Kidney (tissue), 14 donors: ENCODE results near the gene C22orf31. TPM values are rescaled to one million over a fixed set of nuclear protein-coding genes. Genes with fewer than 3 reads are reported as not detected.

Experiments used
- DNase-seq, 5 donors: peaks; one replicate each; pipeline ENCODE4 v3.0.0-alpha.2; 2013 to 2020
- FAIRE-seq: peaks from 2 replicates; lab custom pipeline; 2012; peaks lifted over from hg19 to GRCh38; lab: Jason Lieb, UNC
- H3K27ac ChIP-seq, 2 donors: one replicate each; pipeline ENCODE4 v1.7.0; 2013; ENCODE audit warnings: low read depth in 2 of 2, low read length in 2 of 2, inconsistent platforms in 1 of 2
- H3K27me3 ChIP-seq: one replicate; pipeline ENCODE4 v1.7.1; 2013; ENCODE audit warnings: low read length, inconsistent platforms; ENCODE audit not compliant: control insufficient read depth, insufficient read depth
- H3K36me3 ChIP-seq, 3 donors: one replicate each; pipeline versions ENCODE4 v1.7.0 to v1.7.1; 2013; ENCODE audit warnings: low read length in 3 of 3, control low read depth in 1 of 3, inconsistent platforms in 1 of 3; ENCODE audit not compliant: insufficient read depth in 3 of 3, control insufficient read depth in 2 of 3
- H3K4me1 ChIP-seq, 3 donors: one replicate each; pipeline versions ENCODE4 v1.7.0 to v1.7.1; 2013; ENCODE audit warnings: low read length in 3 of 3, inconsistent platforms in 1 of 3, low read depth in 1 of 3; ENCODE audit not compliant: control insufficient read depth in 2 of 3, insufficient read depth in 2 of 3
- H3K4me3 ChIP-seq, 3 donors: one replicate each; pipeline versions ENCODE4 v1.7.0 to v1.8.1; 2013; ENCODE audit warnings: low read length in 3 of 3, control low read depth in 1 of 3, inconsistent platforms in 1 of 3
- H3K9ac ChIP-seq, 3 donors: one replicate each; pipeline versions ENCODE4 v1.7.0 to v1.7.1; 2013; ENCODE audit warnings: low read length in 3 of 3, control low read depth in 1 of 3, inconsistent platforms in 1 of 3
- H3K9me3 ChIP-seq, 3 donors: one replicate each; pipeline versions ENCODE4 v1.7.0 to v1.7.1; 2013; ENCODE audit warnings: low read length in 3 of 3, control low read depth in 1 of 3, inconsistent platforms in 1 of 3; ENCODE audit not compliant: control insufficient read depth in 2 of 3, insufficient read depth in 1 of 3
- intact Hi-C: fragments of 100-400 bp; cut with DNase I; formaldehyde crosslinking; loops from one replicate; pipeline ENCODE4 v1.11.1; 2022
- polyA plus RNA-seq: library from polyadenylated mRNA; stranded (reverse); fragments of 350-450 nt; fragmentation: Illumina TruSeq; extraction: RNeasy Lipid Tissue Mini Kit (QIAGEN cat#74804); gene quantifications from one replicate; pipeline ENCODE4 v1.2.3, GENCODE V29; 2014; ENCODE audit warnings: low read depth, low replicate concordance; ENCODE audit not compliant: insufficient read depth
- total RNA-seq: library from RNA; stranded (reverse); fragmentation: NEBNext Ultra II Directional; extraction: Animal tissue kit (Norgen Biotek cat#: 25700); gene quantifications from one replicate; pipeline ENCODE4 v1.2.1, GENCODE V29; 2021
- TF ChIP-seq, protein P1 (sequence below): IDR thresholded peaks from 3 replicates; pipeline ENCODE4 v1.5.1; 2012; ENCODE audit warnings: mild to moderate bottlenecking, moderate library complexity, borderline replicate concordance; ENCODE audit not compliant: insufficient read depth; ENCODE audit errors: extremely low read depth
- donor health status: control.
- donor health status: control.
- donor health status: control.
- donor health status: control.
- donor health status: control.
- donor health status: DM: yes; HTN: yes; CAD: no.
- donor health status: Normal renal cell carcinoma (clear cell type).

Gene C22orf31
- total and polyA plus RNA-seq, 2 donors from 2014 or later: not detected

DNA sequence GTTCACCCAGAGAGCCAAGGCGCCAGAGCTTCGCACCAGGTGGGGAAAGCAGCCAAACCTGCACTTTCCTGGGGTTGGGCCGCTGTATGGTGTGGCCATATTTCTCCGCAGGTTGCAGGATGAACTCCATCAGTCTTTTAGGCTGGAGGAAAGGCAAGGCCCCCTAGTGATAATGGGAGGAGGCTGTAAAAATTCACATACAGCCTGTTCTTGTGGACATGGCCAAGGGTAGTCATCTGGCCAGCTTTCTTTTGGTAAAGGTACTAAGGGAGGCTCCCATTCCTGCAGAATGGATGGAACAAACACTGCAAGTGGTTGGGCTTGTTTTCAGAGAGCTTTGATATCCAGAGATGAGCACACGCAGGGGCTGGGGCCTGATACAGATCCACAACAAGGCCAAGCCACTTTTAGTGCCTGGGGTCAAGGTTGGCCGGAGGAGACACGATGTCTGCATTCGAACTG is 29.6 kb downstream of the C22orf31 start:
- H3K4me3 ChIP-seq: peak overlapping the region in 1 of 3 donors; percentile 11
- H3K36me3 ChIP-seq: no peaks in the 10 kb centered on the region
- intact Hi-C loops: no loop called here
- FAIRE-seq (no peak), DNase-seq (peak in 2 of 5 donors; percentile 53 to 57)
- TF ChIP-seq, protein P1, sequence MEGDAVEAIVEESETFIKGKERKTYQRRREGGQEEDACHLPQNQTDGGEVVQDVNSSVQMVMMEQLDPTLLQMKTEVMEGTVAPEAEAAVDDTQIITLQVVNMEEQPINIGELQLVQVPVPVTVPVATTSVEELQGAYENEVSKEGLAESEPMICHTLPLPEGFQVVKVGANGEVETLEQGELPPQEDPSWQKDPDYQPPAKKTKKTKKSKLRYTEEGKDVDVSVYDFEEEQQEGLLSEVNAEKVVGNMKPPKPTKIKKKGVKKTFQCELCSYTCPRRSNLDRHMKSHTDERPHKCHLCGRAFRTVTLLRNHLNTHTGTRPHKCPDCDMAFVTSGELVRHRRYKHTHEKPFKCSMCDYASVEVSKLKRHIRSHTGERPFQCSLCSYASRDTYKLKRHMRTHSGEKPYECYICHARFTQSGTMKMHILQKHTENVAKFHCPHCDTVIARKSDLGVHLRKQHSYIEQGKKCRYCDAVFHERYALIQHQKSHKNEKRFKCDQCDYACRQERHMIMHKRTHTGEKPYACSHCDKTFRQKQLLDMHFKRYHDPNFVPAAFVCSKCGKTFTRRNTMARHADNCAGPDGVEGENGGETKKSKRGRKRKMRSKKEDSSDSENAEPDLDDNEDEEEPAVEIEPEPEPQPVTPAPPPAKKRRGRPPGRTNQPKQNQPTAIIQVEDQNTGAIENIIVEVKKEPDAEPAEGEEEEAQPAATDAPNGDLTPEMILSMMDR: no peak
- peaks cover 5 to 61% (median 36%) of the 10 kb centered on the region in 3 donors for H3K4me1 ChIP-seq
- peak overlapping the region; percentile 97 to 98 for H3K27ac ChIP-seq
- H3K27me3 ChIP-seq: no peaks in the 10 kb centered on the region
- H3K9ac ChIP-seq: peak overlapping the region in 1 of 3 donors; percentile 60
- H3K9me3 ChIP-seq: no peaks in the 10 kb centered on the region

DNA sequence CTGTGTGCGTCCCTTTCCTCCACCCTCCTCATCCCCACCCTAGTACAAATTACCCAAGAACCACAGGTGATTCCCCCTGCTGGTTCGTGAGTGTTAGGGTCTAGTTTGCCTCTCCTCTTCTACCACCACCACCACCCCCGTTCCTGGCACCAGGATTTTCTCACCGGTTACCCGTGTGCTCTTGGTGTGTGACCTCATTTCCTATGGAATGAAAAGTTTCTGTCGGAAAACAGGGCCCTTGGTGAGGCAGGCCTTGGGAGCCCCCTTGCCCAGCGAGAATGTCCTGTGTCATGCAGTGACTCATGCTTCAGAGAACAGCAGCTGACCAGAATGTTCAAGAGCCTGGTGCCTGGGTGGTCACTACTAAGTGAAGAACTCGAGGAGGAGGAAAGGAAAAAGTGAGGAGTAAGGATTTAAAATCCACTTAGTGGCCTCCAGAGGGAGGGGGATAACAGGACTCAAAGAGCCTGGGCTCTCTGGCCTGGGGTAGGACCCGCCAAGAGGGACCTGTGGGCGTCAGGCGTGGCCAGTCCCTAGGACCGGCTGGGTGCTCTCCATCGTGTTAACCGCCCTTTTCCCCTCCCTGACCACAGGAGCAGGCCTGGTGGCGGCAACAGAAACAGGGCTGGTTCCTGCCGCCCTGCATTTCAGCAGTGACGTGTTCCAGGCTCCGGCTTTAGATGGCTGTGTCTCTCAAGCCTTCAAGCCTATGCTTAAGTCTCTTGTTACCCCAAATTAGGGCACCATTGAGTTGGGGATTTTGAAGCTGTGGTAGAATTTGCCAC is 30.2 kb downstream of the C22orf31 start:
- FAIRE-seq (no peak), DNase-seq (peak; percentile 80 to 94 (median 91))
- H3K9me3 ChIP-seq: no peaks in the 10 kb centered on the region
- H3K4me3 ChIP-seq: peak overlapping the region in 2 of 3 donors; percentile 13 to 40
- H3K36me3 ChIP-seq: peaks cover 0 to 3% (median 2%) of the 10 kb centered on the region in 3 donors
- H3K27me3 ChIP-seq: no peaks in the 10 kb centered on the region
- H3K4me1 ChIP-seq: peaks cover 5 to 61% (median 36%) of the 10 kb centered on the region in 3 donors
- H3K27ac ChIP-seq: peak overlapping the region; percentile 97 to 98
- intact Hi-C loops: no loop called here
- TF ChIP-seq, protein P1: no peak
- H3K9ac ChIP-seq: peak overlapping the region in 1 of 3 donors; percentile 60

DNA sequence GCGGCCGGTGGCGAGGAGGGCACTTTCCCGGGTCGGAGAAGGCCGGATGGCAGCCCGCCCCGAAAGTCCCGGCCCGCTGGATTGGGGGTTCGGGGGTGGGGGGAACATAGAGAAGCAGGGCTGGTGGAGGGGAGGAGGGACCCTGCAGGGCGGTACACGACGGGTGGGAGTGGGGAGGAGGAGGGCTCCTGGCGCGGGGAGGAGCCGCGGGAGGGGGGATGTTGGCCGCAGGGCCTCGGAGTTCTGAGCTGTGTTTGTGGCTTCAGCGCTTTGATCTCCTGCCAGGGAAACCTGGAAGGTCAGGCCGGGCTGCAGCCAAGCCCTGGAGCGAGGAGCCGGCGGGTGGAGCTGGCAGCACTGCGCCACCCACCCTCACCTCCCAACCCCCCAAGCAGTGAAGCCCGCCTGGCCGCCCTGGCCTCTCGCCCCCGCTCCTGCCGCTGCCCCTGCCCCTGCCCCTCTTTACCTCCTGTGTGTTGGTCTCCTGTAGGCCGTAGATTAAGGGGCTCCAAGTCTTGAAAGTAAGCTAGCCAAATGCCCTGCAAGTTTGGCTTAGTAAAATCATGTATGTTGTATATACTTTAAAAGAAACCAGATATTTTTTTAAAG is 30.9 kb downstream of the C22orf31 start:
- H3K4me1 ChIP-seq: peaks cover 5 to 61% (median 36%) of the 10 kb centered on the region in 3 donors
- intact Hi-C loops: no loop called here
- TF ChIP-seq, protein P1: no peak

More for the DNA sequence above, 30.9 kb downstream of the C22orf31 start:
- DNase-seq (peak; percentile 92 to 96 (median 94)), FAIRE-seq (no peak)
- H3K27me3 ChIP-seq: no peaks in the 10 kb centered on the region
- peaks cover 0 to 3% (median 2%) of the 10 kb centered on the region in 3 donors for H3K36me3 ChIP-seq
- peak overlapping the region in 2 of 3 donors; percentile 40 to 54 for H3K4me3 ChIP-seq
- H3K9ac ChIP-seq: peak overlapping the region in 1 of 3 donors; percentile 60
- peak overlapping the region; percentile 97 to 98 for H3K27ac ChIP-seq
- H3K9me3 ChIP-seq: no peaks in the 10 kb centered on the region
